OCI-LY1 (cell line): ENCODE measurements around the gene NLRP9.

Experiments used
- H2AFZ ChIP-seq: fragments of 200-600 bp; sonication (generic), shearing (Covaris generic); 2 replicates; pipeline ENCODE4 v1.6.0; 2014; ENCODE audit warnings: antibody characterized with exemption, mild to moderate bottlenecking, low read length
- H3F3A ChIP-seq: fragments of 200-600 bp; sonication (generic), shearing (Covaris generic); 2 replicates; pipeline ENCODE4 v1.6.0; 2014; ENCODE audit warnings: mild to moderate bottlenecking, antibody characterized with exemption, low read length, moderate library complexity; ENCODE audit not compliant: insufficient read depth
- H3K27ac ChIP-seq: fragments of 200-600 bp; sonication (generic); 2 replicates; pipeline ENCODE4 v1.5.1; 2014; ENCODE audit warnings: low read length, mixed run types, mild to moderate bottlenecking, low read depth; ENCODE audit not compliant: poor library complexity, severe bottlenecking
- H3K27me3 ChIP-seq: fragments of 200-600 bp; sonication (generic); 2 replicates; pipeline ENCODE4 v1.6.0; 2014; ENCODE audit warnings: antibody characterized with exemption, mild to moderate bottlenecking, low read length, moderate library complexity; ENCODE audit not compliant: insufficient read depth
- H3K36me3 ChIP-seq: fragments of 200-600 bp; sonication (generic); 2 replicates; pipeline ENCODE4 v1.6.1; 2014; ENCODE audit warnings: mild to moderate bottlenecking, antibody characterized with exemption, low read length, moderate library complexity, mixed read lengths; ENCODE audit not compliant: insufficient read depth
- H3K4me1 ChIP-seq: fragments of 200-600 bp; sonication (generic); 2 replicates; pipeline ENCODE4 v1.5.1; 2014; ENCODE audit warnings: mild to moderate bottlenecking, low read length, moderate library complexity; ENCODE audit not compliant: insufficient read depth, severe bottlenecking
- H3K4me2 ChIP-seq: fragments of 200-600 bp; sonication (generic), shearing (Covaris generic); 2 replicates; pipeline ENCODE4 v1.6.1; 2014; ENCODE audit warnings: low read length
- H3K4me3 ChIP-seq: fragments of 200-600 bp; sonication (generic); 2 replicates; pipeline ENCODE4 v1.5.1; 2014; ENCODE audit warnings: low read length, low read depth, mild to moderate bottlenecking, mixed read lengths; ENCODE audit not compliant: poor library complexity, severe bottlenecking
- H3K79me2 ChIP-seq: fragments of 200-600 bp; shearing (Covaris generic); 2 replicates; pipeline ENCODE4 v1.6.1; 2016; ENCODE audit warnings: mixed run types, low read length, mixed read lengths; ENCODE audit not compliant: insufficient read depth
- H3K9ac ChIP-seq: fragments of 200-600 bp; sonication (generic), shearing (Covaris generic); 2 replicates; pipeline ENCODE4 v1.6.1; 2014; ENCODE audit warnings: mild to moderate bottlenecking, low read length, mixed read lengths
- H3K9me2 ChIP-seq: fragments of 200-600 bp; sonication (generic), shearing (Covaris generic); 2 replicates; pipeline ENCODE4 v1.6.1; 2014; ENCODE audit warnings: low read depth, mild to moderate bottlenecking, low read length, mixed read lengths
- H3K9me3 ChIP-seq: fragments of 200-600 bp; shearing (Covaris generic); 2 replicates; pipeline ENCODE4 v1.6.1; 2014; ENCODE audit warnings: low read length, mixed read lengths
- H4K20me1 ChIP-seq: fragments of 200-600 bp; sonication (generic), shearing (Covaris generic); 2 replicates; pipeline ENCODE4 v1.6.0; 2016; ENCODE audit warnings: mild to moderate bottlenecking, low read length; ENCODE audit not compliant: insufficient read depth
- EZH2 ChIP-seq: fragments of 200-600 bp; sonication (generic), shearing (Covaris generic); IDR thresholded peaks from 2 replicates; pipeline ENCODE4 v1.8.0; 2017; ENCODE audit warnings: borderline replicate concordance, mixed run types, mild to moderate bottlenecking, antibody characterized with exemption, low read length, moderate library complexity, mixed read lengths
- TF ChIP-seq, protein P1 (sequence below): fragments of 200-600 bp; sonication (generic), shearing (Covaris generic); IDR thresholded peaks from 2 replicates; pipeline ENCODE4 v1.5.1; 2017; ENCODE audit warnings: mild to moderate bottlenecking, antibody characterized with exemption, low read length, moderate library complexity, mixed read lengths

Gene NLRP9

DNA sequence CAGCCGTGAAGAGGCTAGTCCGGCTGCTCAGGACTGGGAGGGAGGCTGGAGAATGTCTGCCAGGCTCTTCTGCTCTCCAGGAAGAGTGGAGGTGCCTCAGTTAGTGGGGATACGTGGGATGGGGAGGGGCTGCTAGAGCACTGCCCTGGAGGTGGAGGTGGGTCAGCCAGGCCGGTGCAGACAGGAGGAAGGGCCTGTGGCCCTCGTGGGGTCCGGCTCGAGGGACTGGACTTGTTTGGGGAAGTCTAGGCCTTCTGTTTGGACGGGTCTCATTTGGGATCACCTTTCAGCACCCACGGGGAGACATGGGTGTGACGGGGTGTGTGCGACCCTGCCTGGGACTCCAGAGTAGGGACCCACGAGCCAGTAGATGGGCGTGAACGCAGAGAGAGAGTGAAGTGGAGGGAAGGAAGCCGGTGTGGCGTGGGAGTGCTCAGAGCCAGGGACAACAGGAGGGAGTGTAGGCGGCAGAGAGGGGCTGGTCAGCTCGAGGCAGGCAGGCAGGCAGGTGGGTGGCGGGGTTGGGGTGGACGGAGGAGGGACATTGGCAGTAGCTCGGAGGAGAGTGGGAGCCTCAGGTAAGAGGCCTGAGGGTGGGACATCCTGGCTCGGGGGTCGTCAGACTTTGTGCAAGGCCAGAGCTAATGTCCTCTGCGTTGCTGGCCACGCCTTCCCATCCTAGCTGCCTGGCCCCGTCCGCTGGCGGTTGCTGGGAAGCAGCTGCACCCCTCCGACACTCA, 51.7 kb downstream of the NLRP9 start:
- Histone ChIP-seq H3K4me3 (no peak overlapping the region), H3K36me3 (peaks cover 84% of the 10 kb centered on the region), H3F3A (no peaks in the 10 kb centered on the region), H2AFZ (no peak overlapping the region), H3K4me2 (no peak overlapping the region), H3K4me1 (no peaks in the 10 kb centered on the region), H3K79me2 (peaks cover 6% of the 10 kb centered on the region; the same call in 1 of the 2 replicates), H4K20me1 (no peaks in the 10 kb centered on the region), H3K9me3 (no peaks in the 10 kb centered on the region), H3K27me3 (no peaks in the 10 kb centered on the region), H3K27ac (no peak overlapping the region), H3K9ac (no peak overlapping the region), H3K9me2 (no peaks in the 10 kb centered on the region)
- TF ChIP-seq, protein P1, sequence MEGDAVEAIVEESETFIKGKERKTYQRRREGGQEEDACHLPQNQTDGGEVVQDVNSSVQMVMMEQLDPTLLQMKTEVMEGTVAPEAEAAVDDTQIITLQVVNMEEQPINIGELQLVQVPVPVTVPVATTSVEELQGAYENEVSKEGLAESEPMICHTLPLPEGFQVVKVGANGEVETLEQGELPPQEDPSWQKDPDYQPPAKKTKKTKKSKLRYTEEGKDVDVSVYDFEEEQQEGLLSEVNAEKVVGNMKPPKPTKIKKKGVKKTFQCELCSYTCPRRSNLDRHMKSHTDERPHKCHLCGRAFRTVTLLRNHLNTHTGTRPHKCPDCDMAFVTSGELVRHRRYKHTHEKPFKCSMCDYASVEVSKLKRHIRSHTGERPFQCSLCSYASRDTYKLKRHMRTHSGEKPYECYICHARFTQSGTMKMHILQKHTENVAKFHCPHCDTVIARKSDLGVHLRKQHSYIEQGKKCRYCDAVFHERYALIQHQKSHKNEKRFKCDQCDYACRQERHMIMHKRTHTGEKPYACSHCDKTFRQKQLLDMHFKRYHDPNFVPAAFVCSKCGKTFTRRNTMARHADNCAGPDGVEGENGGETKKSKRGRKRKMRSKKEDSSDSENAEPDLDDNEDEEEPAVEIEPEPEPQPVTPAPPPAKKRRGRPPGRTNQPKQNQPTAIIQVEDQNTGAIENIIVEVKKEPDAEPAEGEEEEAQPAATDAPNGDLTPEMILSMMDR: no peak
- no peak for TF ChIP-seq EZH2

DNA sequence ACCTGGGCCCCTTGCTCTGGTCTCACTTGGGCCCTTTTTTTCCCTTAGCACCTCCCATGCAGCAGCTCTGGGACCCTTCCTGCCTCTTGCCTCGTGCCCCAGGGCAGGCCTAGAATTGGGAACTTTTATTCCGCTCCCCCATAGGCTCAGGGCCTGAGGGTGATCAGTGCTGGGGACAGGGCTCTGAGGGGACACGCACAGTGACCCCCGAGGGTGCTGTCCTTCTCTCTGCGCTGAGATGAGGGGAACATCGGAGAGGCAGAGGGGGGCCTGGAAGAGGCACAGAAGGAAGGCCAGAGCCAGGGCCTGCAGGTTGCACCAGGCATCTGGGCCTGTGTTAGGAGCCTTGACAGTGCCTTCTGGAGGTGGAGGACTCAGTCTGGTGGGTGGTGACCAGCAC, 52.4 kb downstream of the NLRP9 start:
- H3K9ac ChIP-seq: no peak overlapping the region
- H3K4me1 ChIP-seq: no peaks in the 10 kb centered on the region
- H4K20me1 ChIP-seq: no peaks in the 10 kb centered on the region

DNA sequence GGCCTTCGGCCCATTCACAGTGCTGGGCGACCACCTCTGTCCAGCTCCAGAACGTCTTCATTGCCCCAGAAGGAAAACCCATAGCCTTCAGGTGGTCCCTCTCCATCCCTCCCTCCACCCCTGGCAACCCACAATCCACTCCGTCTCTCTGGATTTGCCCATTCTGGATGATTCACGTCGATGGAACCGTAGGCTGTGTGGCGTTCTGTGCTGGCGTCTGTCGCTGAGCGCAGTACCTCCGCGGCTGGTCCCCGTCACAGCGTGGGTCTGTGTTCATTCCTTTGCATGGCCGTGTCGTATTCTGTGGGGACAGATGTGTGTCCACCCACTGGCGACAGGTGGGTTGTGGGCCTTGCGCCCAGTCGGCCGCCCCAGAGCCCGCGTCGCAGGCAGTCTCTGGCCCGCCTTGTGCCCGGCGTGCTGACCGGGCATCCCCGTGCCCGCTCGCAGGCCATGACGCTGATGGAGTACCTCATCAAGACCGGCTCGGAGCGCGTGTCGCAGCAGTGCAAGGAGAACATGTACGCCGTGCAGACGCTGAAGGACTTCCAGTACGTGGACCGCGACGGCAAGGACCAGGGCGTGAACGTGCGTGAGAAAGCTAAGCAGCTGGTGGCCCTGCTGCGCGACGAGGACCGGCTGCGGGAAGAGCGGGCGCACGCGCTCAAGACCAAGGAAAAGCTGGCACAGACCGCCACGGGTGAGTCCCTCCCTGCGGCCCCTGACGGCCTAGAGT, 53.1 kb downstream of the NLRP9 start:
- Histone ChIP-seq H3K4me1 (no peaks in the 10 kb centered on the region), H2AFZ (no peak overlapping the region), H3K27me3 (no peaks in the 10 kb centered on the region), H3K36me3 (peaks cover 84% of the 10 kb centered on the region), H3K79me2 (peaks cover 10% of the 10 kb centered on the region; the same call in 1 of the 2 replicates), H3F3A (no peaks in the 10 kb centered on the region), H4K20me1 (no peaks in the 10 kb centered on the region), H3K9me3 (no peaks in the 10 kb centered on the region), H3K9me2 (no peaks in the 10 kb centered on the region), H3K9ac (no peak overlapping the region), H3K4me2 (no peak overlapping the region), H3K27ac (no peak overlapping the region), H3K4me3 (no peak overlapping the region)
- no peak for TF ChIP-seq EZH2
- TF ChIP-seq, protein P1: no peak

More for the DNA sequence above, 52.4 kb downstream of the NLRP9 start:
- Histone ChIP-seq H3K36me3 (peaks cover 84% of the 10 kb centered on the region), H3K9me3 (no peaks in the 10 kb centered on the region), H3K27ac (no peak overlapping the region), H3K79me2 (peaks cover 10% of the 10 kb centered on the region; the same call in 1 of the 2 replicates), H2AFZ (no peak overlapping the region), H3K27me3 (no peaks in the 10 kb centered on the region), H3F3A (no peaks in the 10 kb centered on the region), H3K9me2 (no peaks in the 10 kb centered on the region), H3K4me3 (no peak overlapping the region), H3K4me2 (no peak overlapping the region)
- TF ChIP-seq, protein P1: no peak
- TF ChIP-seq EZH2: no peak
